ENCODE data around the gene PALLD.
"Not testable (repeated sequence)": the region's sequence is repeated elsewhere in the genome, so short reads cannot be mapped to it uniquely, and the experiment has no call there.

PALLD gene

GRCh38 chr4:168496834-168497233 lies at the start of gene PALLD:
Gene PALLD (plus strand): TSS chr4:168497052.
- no peak for DNase-seq

- not testable (repeated sequence) for DNase-seq
These were observed 47.8 kb upstream of the PALLD start for GRCh38 chr4:168449063-168449462.

DNA sequence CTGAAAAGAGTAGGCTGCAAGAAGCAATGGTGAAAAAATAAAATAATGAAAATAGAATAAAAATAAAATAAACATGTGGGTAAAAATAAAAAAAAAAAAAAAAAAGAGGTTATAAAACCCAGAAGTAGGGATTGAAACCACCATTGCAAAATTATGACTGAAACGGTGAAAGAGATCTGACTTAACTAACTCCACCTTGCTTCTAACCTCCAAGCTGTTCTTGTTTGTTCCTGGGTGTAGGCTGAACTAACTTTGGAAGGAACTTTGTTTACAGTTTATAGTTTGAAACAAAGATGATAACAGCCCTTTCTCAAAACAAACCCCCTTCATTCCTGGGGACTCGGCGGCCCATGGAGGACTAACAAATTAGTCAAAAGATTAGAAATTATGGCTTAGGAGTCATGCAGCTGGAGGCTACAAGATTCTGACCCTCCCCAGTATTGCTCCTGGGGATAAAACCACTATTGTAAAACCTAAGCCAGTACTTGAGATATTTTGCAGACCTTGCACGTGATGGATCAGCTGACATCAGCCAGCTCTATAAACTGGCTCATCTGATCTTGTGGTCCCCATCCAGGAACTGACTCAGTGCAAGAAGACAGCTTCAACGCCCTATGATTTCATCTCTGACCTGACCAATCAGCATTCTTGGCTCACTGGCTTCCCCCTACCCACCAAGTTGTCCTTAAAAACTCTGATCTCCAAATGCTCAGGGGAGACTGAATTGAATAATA lies 47.0 kb upstream of the PALLD start:
- peak; percentile 53 for DNase-seq

DNA sequence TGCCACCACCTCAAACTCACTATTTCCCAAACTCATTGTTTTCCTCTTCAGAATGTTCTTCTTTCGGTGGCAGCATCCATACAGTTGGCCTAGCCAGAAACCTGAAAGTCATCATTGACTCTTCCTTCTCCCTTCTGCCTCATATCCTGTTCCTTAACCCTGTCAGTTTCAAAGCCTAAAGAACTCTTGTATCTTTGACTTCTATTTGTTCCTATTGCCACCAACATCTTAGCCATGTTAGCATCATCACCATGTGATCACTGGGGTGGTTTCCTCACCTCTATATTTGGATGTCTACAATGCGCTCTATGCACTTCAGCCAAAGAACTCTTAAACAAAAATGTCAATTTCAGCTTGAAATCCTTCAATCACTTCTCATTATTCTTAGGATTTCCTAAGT lies 45.5 kb upstream of the PALLD start:
- DNase-seq = no peak

DNA sequence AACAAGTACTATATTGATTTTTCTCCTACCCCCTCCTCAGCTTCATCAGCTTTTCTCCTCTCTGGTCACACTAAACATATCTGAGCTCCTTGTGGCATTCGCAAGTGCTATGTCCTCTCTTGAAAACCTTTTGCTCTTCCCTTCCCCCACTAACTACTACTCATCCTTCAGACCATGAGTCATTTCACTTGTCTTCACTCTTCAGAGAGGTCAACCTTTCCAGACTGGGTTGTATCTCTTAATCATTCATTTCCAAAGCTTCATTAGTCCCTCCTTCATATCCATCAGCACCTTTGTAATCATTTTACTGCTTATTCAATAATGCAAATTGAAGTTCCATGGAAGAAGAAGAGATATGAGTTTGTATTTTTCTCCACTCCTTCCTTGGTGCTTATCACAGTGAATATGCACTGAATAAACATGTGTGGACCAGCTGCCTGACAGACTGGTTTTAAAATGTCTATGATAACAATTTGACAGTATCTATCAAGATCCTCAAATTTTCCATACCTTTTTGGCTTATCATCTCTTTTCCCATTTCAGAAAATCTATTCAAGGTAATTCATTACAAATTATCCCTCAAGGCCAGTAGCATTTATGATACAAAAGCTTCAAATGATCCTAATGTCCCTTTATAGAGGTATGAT lies 45.0 kb upstream of the PALLD start:
- no peak for DNase-seq

DNA sequence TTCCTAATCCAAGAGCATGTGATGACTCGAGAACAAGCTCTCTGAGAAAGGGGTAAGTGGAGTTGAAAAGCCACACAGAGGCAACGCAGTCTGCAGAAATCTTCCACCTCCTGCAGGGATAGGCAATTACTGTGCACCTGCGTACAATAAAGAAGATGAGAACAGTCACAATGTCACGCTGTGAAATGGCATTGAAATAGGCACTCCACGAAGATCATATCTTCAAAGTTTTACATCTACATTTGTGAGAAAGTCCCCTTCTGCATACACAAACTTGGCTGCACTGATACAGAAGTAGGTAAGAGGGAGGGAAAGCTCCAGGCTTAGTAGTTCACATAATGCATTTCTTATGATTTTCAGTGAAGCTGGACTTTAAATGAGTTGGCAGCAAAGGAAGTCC lies 43.7 kb upstream of the PALLD start:
- no peak for DNase-seq

DNA sequence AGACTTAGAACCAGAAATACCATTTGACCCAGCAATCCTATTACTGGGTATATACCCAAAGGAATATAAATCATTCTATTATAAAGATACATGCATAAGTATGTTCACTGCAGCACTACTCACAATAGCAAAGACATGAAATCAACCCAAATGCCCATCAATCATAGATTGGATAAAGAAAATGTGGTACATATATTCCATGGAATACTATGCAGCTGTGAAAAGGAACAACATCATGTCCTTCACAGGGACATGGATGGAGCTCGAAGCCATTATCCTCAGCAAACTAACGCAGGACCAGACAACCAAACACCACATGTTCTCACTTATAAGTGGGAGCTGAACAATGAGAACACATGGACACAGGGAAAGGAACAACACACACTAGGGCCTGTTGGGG lies 38.6 kb upstream of the PALLD start:
- not testable (repeated sequence) for DNase-seq

- DNase-seq = no peak
These were observed 35.0 kb upstream of the PALLD start for GRCh38 chr4:168461821-168462220.

- no peak for DNase-seq
These were observed 23.9 kb upstream of the PALLD start for GRCh38 chr4:168472920-168473319.

GRCh38 chr4:168474660-168475320 lies 22.1 kb upstream of the PALLD start:
- no peak for DNase-seq

DNA sequence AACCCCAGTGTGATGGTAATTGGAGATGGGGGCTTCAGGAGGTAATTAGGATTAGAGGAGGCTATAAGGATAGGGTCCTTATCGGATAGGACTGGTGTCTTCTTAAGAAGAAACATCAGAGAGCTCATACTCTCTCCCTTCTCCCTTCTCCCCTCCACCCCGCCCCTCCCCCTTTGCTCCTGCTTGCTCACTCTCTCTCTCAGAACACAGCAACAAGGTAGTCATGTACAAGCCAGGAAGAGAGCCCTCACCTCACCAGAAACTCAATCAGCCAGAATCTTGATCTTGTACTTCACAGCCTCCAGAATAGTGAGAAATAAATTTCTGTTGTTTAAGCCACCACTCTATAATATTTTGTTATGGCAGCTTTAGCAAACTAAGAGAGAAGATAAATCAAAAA lies 21.1 kb upstream of the PALLD start:
- no peak for DNase-seq

DNA sequence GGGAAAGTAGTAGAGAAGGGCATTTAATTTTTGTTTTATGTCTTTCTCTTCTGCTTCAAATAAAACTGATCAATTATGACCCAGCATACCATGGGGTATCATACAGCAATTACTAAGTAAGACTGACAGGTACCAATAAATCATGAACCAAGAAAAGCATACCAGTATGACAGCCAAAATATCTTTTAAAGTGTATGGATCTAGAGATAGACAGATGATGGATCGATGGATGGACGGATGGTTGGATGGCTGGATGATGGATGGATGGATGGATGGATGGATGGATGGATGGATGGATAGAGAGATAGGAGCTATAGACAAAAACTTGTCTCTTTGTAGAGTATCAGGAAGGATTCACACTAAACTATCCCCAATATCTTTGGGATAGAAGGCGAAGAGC lies 18.0 kb upstream of the PALLD start:
- no peak for DNase-seq

DNA sequence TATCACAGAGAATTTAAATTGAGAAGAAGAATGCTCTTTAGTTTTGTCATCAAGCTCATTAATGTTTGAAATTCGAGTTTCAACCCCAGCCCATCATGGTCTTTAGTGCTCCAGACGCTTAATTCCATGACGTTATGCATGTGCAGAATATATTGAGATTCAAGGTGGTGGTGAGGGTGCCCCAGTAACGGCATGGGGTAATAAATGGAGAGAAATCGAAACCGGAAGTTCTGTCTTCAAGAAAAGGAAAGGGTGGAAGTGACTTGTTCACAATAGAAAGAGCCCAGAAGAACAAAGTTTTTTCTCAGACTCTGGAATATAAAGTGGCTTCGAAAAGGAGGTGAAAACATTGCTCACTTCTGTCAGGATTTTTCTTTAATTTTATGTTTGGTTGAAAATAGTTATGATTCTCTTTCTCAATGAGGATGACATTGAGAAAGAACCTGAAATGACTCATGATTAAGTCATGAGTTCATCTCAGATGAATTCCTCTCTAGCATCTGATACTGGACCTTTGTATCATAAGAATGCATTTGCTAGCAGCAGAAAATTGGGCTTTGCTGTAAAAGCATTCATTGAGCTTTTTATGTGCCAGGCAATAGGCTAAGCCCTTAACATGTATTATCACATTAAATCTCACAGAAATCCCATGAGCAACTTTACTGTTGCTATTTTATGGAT lies 15.8 kb upstream of the PALLD start:
- DNase-seq = no peak

DNA sequence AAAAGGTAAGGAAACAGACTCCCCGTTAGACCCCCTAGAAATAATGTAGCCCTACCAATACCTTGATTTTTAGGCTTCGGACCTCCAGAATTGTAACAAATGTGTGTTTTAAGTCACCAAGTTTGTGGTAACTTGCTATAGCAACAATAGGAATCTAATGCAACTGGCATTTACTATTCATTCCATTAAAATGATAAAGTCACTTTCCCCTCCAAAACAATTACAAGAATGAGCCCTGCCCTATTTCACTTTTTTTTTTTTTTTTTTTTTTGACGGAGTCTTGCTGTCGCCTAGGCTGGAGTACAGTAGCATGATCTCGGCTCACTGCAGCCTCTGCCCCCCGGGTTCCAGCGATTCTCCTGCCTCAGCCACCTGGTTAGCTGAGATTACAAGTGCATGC lies 13.0 kb upstream of the PALLD start:
- DNase-seq = no peak

- no peak for DNase-seq
These were observed 12.2 kb upstream of the PALLD start for GRCh38 chr4:168484626-168485025.

GRCh38 chr4:168485156-168485910 lies 11.5 kb upstream of the PALLD start:
- no peak for DNase-seq

GRCh38 chr4:168486912-168487281 lies 10.0 kb upstream of the PALLD start:
- DNase-seq = peak; percentile 52

DNA sequence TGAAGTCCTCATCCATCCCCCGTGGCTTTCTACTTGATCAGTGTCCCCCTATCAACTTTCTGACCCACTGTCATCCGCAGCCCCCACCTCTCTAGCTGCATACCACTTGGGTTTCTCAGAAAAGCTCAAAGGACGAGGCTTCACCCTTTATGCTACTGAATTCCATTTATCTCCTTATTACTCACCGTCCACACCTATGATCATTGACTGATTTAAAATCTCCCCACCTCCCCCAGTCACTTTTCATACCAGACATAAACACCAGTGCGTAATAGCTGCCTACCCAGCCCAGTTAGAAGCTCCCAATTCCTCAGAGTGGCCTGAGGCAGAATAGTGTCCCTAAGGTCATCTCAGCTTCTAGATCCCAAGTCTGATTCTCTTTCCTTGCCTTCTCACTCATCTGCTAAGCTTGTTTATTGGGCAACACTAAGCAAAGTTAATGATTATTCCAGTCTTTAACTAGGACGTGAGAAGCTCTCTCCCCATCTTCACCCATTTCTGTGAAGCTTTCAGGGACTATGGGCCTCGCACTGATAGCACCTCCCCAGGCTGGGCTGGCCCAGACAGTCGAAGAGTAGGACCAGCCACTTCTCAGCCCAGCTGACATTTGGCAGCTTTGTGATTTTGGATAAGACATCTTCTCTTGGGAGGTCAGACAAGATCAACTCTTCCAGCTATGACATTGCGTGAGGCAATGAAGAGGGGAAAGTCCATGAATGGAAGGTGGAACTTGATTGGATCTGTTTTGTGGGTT lies 9.4 kb upstream of the PALLD start:
- peak; percentile 52 for DNase-seq

DNA sequence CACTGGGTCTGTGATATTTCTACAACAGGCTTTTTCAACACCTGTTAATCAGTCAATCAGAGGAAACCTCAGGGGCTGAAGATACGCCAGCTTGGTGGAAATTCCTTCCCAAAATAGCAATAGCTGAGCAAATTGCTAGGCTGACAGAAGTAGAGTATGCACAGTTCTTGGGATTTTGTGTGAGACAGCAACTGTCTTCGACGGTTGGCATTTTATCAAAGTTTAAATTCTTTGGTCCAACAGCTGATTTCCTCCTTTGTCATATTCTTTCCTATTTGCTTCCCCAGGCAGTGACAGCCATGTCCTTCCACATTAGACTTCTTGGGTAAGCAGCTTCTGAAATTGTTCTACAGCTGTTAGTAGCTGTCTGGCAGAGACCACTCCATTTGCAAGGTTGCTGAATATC lies 8.0 kb upstream of the PALLD start:
- DNase-seq = no peak

DNA sequence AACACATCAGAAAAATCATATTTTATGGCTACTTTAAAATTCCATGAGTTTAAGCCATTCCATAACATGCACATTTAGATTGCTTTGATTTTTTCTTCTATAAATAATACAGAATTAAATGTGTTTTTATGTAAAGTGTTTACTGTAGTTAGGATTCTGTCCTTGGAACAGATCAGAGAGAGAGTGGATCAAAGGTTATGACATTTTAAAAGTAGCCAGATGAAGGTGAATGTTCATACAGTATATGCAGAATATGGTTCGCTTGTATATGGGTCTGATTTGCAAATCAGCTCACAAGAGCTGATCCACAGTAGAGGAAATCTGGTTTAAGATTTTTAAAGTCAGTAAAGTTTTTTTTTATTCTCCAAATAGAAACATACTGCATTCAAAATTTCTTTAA lies 7.2 kb upstream of the PALLD start:
- DNase-seq = no peak

GRCh38 chr4:168490711-168491110 lies 6.1 kb upstream of the PALLD start:
- no peak for DNase-seq

DNA sequence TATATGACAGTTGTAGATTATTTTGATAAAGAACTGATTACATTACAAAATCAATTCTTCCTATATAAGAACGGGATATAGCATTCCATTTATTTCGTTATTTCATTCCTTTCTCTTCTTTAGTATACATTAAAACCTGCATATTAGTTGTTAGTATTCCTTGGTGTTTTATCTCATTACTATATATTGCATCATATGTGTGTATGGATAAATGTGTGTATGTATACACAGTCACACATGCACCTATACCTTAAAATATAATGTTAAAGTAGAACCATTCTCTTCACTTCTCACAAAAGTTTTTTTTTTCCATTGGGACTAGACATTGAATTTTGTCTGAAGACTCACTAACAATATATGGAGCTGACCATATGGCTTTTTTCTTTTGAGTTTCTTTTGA lies 5.3 kb upstream of the PALLD start:
- DNase-seq = no peak

All from T1000 (cell line).